T47D (cell line): ENCODE data around the gene FBXO42.
"Not testable (repeated sequence)": the region's sequence is repeated elsewhere in the genome, so short reads cannot be mapped to it uniquely, and the experiment has no call there.

Experiments used
- DNase-seq, 2 experiments: peaks; one replicate each; pipeline versions ENCODE4 v3.0.0 to v3.0.0-alpha.2; 2011 to 2012; ENCODE audit warnings: low read depth in 1 of 2, low spot score in 1 of 2
- JUND ChIP-seq: IDR thresholded peaks from 2 replicates; pipeline ENCODE4 v1.6.1; 2012; ENCODE audit warnings: low read depth
- in situ Hi-C: cut with HindIII; loops from 2 replicates; pipeline ENCODE4 v1.10.0; 2016; ENCODE audit warnings: low sequenced_read_pairs, low pct_unique_long_range_greater_than_20kb

The FBXO42 gene

DNA sequence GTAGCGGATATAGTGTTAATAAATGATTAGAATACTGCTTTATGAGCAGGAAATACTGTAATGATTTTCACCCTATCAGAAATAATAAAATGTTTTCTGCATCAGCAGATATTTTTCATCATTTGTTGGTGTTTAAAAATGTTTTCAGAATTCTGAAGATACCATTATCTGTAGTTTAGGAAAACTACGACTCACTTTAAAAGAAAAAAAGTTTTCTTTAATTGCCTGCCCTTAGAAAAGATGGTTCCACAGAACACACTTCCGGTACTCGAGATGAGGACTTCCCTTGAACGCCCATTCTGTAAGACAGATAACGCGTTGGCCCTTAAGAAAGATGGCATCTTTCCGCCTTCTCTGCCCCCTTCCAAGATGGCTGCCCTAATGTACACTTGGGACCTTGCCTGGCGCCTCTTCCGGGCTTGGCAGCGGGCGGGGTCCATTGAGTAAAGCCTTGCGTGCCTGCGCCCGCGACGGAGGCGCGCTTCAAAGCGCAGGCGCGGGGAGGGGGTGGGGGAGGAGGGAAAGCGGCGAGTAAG is 14.5 kb upstream of the FBXO42 start, which contains the start of gene SZRD1:
Gene SZRD1 (plus strand): TSS at position 521 of the 536 bp plus-strand sequence. CDS start 16 bp downstream, outside the sequence.
- peak; percentile 70 to 99 for DNase-seq
- in situ Hi-C loops, result no loop called here
- no peak for TF ChIP-seq JUND

DNA sequence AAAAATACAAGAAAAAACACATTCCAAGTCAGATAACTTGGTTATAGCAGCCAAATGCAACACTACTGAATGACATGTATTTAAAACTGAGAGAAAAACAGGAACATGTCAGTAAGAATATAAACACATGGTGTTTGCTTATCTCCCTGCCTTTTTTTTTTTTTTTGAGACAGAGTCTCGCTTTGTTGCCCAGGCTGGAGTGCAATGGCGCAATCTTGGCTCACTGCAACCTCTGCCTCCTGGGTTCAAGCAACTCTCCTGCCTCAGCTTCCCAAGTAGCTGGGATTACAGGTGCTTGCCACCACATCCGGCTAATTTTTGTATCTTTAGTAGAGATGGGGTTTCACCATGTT is 12.8 kb upstream of the FBXO42 start:
- DNase-seq, in situ Hi-C loops: not testable (repeated sequence)

GRCh38 chr1:16356867-16357266 is 4.6 kb upstream of the FBXO42 start:
- in situ Hi-C loops, result no loop called here
- TF ChIP-seq JUND, result no peak
- DNase-seq, result no peak

DNA sequence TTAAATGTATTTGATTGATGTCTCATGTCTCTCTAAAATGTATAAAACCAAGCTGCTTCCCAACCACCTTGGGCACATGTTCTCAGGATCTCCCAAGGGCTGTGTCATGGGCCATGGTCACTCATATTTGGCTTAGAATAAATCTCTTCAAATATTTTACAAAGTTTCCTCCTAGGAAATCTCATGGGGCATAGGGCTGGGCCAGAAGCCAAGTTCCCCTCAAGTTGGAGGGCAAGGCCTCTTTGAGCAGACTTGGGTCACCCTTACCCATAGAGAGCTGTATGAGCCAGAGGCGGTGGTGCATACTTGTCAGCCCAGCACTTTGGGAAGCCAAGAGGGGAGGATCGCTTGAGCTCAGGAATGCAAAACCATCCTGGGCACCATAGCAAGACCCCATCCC is 2.3 kb upstream of the FBXO42 start:
- no peak for TF ChIP-seq JUND
- in situ Hi-C loops, result no loop called here
- DNase-seq, result no peak

- in situ Hi-C loops, result no loop called here
- TF ChIP-seq JUND, result no peak
- peak in 1 of 2 experiments; percentile 26 for DNase-seq
These were observed 709 bp upstream of the FBXO42 start for GRCh38 chr1:16352842-16353535.

DNA sequence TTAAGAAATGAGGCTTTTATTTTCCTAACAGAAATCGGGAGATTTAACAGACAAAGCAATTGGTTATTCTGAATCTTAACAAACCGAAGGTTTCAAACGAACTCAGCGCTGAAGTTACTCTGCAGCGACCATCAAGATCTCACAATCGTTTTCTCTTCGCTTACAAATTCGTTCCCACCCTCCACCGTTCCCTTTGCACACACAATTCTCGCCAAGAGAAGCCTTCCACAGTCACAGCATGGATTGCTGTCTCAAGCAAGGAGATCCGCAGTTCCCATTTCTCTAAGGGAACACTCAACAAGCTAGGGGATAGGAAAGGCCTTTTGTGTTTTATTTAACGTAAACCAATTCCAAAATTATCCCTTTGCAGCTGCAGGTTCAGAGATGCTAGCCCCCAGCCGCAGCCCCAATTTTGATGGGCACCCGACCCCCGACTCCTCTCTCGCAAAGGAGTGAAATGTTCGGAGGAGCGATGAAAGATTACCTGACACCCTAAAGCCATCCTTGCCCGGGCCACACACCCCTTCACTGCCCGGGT is 755 bp downstream of the FBXO42 start:
- peak in 1 of 2 experiments; percentile 15 for DNase-seq
- in situ Hi-C loops, result no loop called here
- no peak for TF ChIP-seq JUND

- no peak for TF ChIP-seq JUND
- in situ Hi-C loops, result no loop called here
- no peak for DNase-seq
These were observed 2.4 kb downstream of the FBXO42 start for GRCh38 chr1:16349847-16350406.

DNA sequence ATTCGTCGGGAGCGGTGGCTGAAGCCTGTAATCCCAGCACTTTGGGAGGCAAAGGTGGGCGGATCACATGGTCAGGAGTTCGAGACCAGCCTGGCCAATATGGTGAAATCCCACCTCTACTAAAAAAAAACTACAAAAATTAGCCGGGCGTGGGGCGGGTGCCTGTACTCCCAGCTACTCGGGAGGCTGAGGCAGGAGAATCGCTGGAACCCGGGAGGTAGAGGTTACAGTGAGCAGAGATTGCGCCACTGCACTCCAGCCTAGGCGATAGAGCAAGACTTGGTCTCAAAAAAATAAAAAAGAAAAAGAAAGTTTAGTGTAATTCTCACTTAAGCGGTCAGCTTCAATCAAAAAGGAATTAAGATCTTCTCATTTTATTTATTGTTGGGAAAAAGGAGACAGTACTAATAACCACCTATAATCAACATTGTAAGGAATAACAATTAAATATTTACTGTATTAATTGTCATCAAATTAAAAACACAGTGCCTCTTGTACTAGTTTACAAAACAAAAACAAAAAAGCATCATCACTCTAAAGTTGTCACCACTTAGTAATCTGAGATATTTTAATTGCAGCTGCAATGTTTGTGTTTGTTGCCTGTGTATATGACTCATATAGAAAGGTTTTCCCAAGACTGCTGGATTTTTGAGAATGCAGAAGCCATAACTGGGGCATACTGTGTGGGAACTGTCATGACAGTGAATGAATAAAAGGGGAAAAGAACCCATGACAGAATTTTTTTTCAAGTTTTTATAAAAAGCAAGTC is 3.7 kb downstream of the FBXO42 start:
- no peak for DNase-seq
- no peak for TF ChIP-seq JUND
- in situ Hi-C loops, result no loop called here

DNA sequence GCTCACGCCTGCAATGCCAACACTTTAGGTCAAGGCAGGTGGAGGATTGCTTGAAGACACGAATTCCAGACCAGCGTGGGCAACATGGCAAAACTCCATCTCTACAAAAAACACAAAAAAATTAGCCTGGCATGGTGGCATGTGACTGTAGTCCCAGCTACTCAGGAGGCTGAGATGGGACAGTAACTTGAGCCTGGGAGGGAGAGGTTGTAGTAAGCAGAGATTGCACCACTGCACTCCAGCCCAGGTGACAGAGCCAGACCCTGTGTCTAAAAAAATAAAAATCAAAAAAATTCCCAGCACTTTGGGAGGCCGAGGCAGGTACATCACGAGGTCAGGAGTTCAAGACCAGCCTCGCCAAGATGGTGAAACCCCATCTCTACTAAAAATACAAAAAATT is 9.0 kb downstream of the FBXO42 start:
- in situ Hi-C loops, DNase-seq: not testable (repeated sequence)

GRCh38 chr1:16342331-16343062 is 9.8 kb downstream of the FBXO42 start:
- no peak for TF ChIP-seq JUND
- no peak for DNase-seq
- in situ Hi-C loops, result no loop called here

GRCh38 chr1:16340673-16341072 is 11.6 kb downstream of the FBXO42 start:
- TF ChIP-seq JUND, result no peak
- in situ Hi-C loops, result no loop called here
- no peak for DNase-seq

- TF ChIP-seq JUND, result no peak
- DNase-seq, result no peak
- in situ Hi-C loops, result no loop called here
These were observed 13.3 kb downstream of the FBXO42 start for GRCh38 chr1:16338961-16339360.
